ENCODE results near the gene SLC32A1.

Gene SLC32A1

DNA sequence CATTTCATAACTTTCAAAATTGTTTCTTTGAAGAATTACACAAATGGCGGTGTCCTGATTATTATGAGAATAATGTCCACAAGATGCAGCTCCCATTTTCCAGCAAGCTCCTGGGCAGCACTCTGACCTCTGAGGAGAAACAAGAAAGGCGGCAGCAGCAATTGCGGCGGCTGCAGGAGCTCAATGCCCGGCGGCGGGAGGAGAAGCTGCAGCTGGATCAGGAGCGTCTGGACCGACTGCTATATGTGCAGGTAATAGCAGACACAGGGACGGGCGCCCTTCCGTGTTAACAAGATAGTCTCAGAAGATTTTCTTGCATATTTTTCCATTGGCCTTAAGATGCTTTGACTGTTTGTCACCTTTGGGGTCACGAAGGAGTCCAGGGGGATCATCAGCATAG, 30.6 kb downstream of the SLC32A1 start:
- H3K9me3 ChIP-seq (ENCODE audit: low read depth, low read length): no peaks in the 10 kb centered on the region
- no peak for DNase-seq (ENCODE audit: low read depth, low spot score)
- no peak overlapping the region for H3K27ac ChIP-seq
- TF ChIP-seq EZH2 (IDR thresholded peaks at IDR 0.05) (no peak), POLR2AphosphoS5 (IDR thresholded peaks at IDR 0.05; ENCODE audit: borderline replicate concordance, low read depth, low read length) (no peak), FOXP2 (optimal IDR thresholded peaks at IDR 0.05; ENCODE audit: control extremely low read depth, extremely low read length, insufficient read depth) (no peak)
- H3K4me3 ChIP-seq: no peak overlapping the region
- H3K9ac ChIP-seq (ENCODE audit: insufficient read length): no peak overlapping the region
- H3K36me3 ChIP-seq (ENCODE audit: insufficient read depth, low read length): peaks cover 62% of the 10 kb centered on the region

DNA sequence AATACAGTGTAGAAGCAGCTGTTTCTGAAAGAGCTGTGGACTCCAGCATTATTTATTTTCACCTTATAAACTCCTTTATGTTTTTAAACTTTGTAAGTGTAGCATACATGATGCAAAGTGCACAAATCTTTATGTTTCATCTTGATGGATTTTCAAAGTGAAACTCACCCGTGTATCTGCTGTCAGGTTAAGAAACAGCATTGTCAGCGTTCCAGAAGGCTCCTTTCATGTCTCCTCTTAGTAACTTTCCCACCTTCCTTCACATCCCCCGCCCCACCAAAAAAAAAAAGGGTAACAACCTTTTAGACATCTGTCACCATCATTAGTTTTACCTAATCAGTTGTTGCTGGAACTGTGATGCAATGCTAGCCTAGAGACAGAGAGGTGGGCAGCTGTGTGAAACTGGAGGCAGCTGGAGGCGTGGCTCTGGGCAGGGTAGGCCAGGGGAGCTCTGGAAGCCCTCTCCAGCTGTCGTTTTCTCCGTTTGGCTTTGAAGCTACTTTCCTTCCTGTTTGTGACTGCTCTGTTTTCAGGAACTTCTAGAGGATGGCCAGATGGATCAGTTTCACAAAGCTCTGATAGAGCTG, 31.1 kb downstream of the SLC32A1 start:
- TF ChIP-seq POLR2AphosphoS5 (IDR thresholded peaks at IDR 0.05; ENCODE audit: borderline replicate concordance, low read depth, low read length) (no peak), EZH2 (IDR thresholded peaks at IDR 0.05) (no peak), FOXP2 (optimal IDR thresholded peaks at IDR 0.05; ENCODE audit: control extremely low read depth, extremely low read length, insufficient read depth) (no peak)
- peaks cover 65% of the 10 kb centered on the region for H3K36me3 ChIP-seq (ENCODE audit: insufficient read depth, low read length)

DNA sequence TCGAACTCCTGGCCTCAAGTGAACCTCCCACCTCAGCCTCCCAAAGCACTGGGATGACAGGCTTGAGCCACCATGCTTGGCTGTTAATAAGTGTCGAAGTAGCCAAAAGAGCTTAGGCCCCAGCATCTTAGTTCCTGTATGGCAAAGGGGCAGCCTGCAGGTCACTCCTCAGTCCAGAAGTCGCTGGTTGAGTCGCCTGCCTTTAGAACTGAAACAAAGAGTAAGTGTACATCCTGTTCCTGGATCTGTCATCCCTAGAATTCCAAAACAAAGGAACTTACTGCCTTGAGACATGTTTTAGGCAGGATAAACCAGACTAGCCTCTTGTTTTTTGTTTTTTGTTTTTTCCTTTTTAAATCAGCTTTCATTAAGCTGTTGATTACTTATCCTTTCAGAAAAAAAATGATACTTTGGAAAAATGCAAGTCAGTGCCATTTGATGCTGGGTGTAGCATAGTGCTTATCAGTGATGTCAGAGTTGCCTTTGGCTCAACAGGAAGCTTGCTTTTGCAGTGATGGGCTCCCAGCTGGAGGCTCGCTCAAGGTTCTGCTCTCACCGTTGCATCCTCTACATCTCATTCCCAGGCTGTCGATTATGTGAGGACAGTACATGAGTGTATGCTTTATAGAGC, 33.0 kb downstream of the SLC32A1 start:
- Histone ChIP-seq H3K9ac (ENCODE audit: insufficient read length) (no peak overlapping the region), H3K9me3 (ENCODE audit: low read depth, low read length) (no peaks in the 10 kb centered on the region), H3K4me3 (no peak overlapping the region), H3K36me3 (ENCODE audit: insufficient read depth, low read length) (peaks cover 62% of the 10 kb centered on the region), H3K27ac (no peak overlapping the region)
- no peak for TF ChIP-seq EZH2 (IDR thresholded peaks at IDR 0.05)
- no peak for TF ChIP-seq FOXP2 (optimal IDR thresholded peaks at IDR 0.05; ENCODE audit: control extremely low read depth, extremely low read length, insufficient read depth)
- no peak for TF ChIP-seq POLR2AphosphoS5 (IDR thresholded peaks at IDR 0.05; ENCODE audit: borderline replicate concordance, low read depth, low read length)
- DNase-seq (ENCODE audit: low read depth, low spot score): no peak

More for the DNA sequence above, 31.1 kb downstream of the SLC32A1 start:
- Histone ChIP-seq H3K4me3 (no peak overlapping the region), H3K9ac (ENCODE audit: insufficient read length) (no peak overlapping the region), H3K9me3 (ENCODE audit: low read depth, low read length) (no peaks in the 10 kb centered on the region), H3K27ac (no peak overlapping the region)
- DNase-seq (ENCODE audit: low read depth, low spot score): no peak

DNA sequence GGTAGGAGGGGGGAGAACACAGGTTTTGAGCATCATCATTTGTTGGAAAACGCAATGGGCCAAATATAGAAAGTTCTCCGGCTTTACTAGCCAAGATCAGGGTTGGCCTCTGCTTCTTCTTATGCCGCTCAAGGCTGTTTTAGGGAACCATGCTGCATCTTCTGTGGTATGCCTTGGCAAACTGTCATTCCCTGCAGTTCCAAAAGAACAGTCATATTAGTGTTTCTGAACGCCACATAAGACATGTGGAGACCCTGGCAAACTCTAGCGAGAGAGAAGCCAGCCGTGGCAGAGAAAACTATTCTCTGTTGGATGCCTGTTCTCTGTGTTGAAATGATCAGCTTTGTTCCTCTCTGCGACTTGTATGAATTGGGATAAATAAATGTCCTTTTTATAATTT, 34.8 kb downstream of the SLC32A1 start:
- Histone ChIP-seq H3K36me3 (ENCODE audit: insufficient read depth, low read length) (peaks cover 69% of the 10 kb centered on the region), H3K27ac (no peak overlapping the region), H3K4me3 (no peak overlapping the region), H3K9me3 (ENCODE audit: low read depth, low read length) (no peaks in the 10 kb centered on the region), H3K9ac (ENCODE audit: insufficient read length) (no peak overlapping the region)
- TF ChIP-seq POLR2AphosphoS5 (IDR thresholded peaks at IDR 0.05; ENCODE audit: borderline replicate concordance, low read depth, low read length): no peak
- no peak for TF ChIP-seq FOXP2 (optimal IDR thresholded peaks at IDR 0.05; ENCODE audit: control extremely low read depth, extremely low read length, insufficient read depth)
- no peak for TF ChIP-seq EZH2 (IDR thresholded peaks at IDR 0.05)
- DNase-seq (ENCODE audit: low read depth, low spot score): no peak

DNA sequence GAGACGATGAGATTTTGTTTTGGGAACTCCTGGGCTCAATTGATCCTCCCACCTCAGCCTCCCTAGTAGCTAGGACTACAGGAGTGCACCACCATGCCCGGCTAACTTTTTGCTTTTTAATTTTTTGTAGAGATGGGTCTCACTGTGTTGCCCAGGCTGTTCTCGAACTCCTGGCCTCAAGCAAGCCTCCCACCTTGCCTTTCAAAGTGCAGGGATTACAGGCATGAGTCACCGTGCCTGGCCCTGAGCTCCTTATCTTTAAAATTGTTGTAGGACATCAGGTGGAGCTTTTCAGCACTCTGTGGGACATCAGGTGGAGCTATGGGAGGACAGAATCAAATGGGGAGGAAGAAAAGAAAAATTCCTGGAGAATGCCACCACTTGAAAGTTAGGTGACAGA, 36.7 kb downstream of the SLC32A1 start:
- Histone ChIP-seq H3K9me3 (ENCODE audit: low read depth, low read length) (no peaks in the 10 kb centered on the region), H3K27ac (no peak overlapping the region), H3K36me3 (ENCODE audit: insufficient read depth, low read length) (peaks cover 71% of the 10 kb centered on the region), H3K9ac (ENCODE audit: insufficient read length) (no peak overlapping the region), H3K4me3 (no peak overlapping the region)
- TF ChIP-seq FOXP2 (optimal IDR thresholded peaks at IDR 0.05; ENCODE audit: control extremely low read depth, extremely low read length, insufficient read depth) (no peak), POLR2AphosphoS5 (IDR thresholded peaks at IDR 0.05; ENCODE audit: borderline replicate concordance, low read depth, low read length) (no peak), EZH2 (IDR thresholded peaks at IDR 0.05) (no peak)
- no peak for DNase-seq (ENCODE audit: low read depth, low spot score)

DNA sequence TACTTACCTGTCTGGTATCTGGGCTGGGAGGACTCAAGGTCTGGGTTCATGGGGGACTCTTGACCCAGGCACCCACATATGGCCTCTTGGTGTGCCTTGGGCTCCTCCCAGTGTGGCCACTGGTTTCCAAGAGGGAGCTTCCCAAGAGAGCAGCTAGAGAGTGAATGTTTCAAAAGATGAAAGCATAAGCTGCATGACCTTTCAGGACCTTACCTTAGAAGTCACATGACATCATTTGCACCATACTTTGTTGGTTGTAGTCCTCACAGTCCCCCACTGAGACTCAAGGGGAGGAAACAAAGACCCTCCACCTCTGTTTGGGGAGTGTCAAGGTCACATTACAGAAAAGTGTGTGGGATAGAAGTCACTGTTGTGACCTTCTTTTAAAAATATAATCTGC, 37.9 kb downstream of the SLC32A1 start:
- no peak overlapping the region for H3K27ac ChIP-seq
- no peak overlapping the region for H3K4me3 ChIP-seq
- no peak for DNase-seq (ENCODE audit: low read depth, low spot score)
- peaks cover 66% of the 10 kb centered on the region for H3K36me3 ChIP-seq (ENCODE audit: insufficient read depth, low read length)
- no peak for TF ChIP-seq POLR2AphosphoS5 (IDR thresholded peaks at IDR 0.05; ENCODE audit: borderline replicate concordance, low read depth, low read length)
- no peak for TF ChIP-seq EZH2 (IDR thresholded peaks at IDR 0.05)
- TF ChIP-seq FOXP2 (optimal IDR thresholded peaks at IDR 0.05; ENCODE audit: control extremely low read depth, extremely low read length, insufficient read depth): no peak
- no peak overlapping the region for H3K9ac ChIP-seq (ENCODE audit: insufficient read length)
- no peaks in the 10 kb centered on the region for H3K9me3 ChIP-seq (ENCODE audit: low read depth, low read length)

DNA sequence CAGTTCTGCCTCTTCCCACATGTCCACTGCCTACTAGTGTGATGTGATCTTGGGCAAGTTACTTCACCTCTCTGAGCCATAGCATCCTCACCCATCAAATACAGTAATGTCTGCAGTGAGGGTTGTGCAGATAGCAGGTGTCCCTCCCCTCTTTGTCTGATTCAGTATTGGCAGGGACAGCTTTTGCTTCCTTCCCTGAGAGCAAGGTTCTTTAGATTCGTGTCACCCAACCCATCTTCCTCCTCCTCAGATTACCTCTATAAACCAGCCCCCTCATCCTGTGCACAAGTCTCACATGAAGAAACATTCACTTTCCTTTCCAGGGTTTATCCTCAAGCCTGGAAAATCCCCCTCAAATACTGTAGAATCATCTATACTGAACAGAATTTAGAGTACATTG, 39.3 kb downstream of the SLC32A1 start:
- Histone ChIP-seq H3K9ac (ENCODE audit: insufficient read length) (no peak overlapping the region), H3K9me3 (ENCODE audit: low read depth, low read length) (no peaks in the 10 kb centered on the region), H3K36me3 (ENCODE audit: insufficient read depth, low read length) (peaks cover 66% of the 10 kb centered on the region), H3K27ac (no peak overlapping the region), H3K4me3 (no peak overlapping the region)
- DNase-seq (ENCODE audit: low read depth, low spot score): no peak
- TF ChIP-seq EZH2 (IDR thresholded peaks at IDR 0.05) (no peak), POLR2AphosphoS5 (IDR thresholded peaks at IDR 0.05; ENCODE audit: borderline replicate concordance, low read depth, low read length) (no peak), FOXP2 (optimal IDR thresholded peaks at IDR 0.05; ENCODE audit: control extremely low read depth, extremely low read length, insufficient read depth) (no peak)

DNA sequence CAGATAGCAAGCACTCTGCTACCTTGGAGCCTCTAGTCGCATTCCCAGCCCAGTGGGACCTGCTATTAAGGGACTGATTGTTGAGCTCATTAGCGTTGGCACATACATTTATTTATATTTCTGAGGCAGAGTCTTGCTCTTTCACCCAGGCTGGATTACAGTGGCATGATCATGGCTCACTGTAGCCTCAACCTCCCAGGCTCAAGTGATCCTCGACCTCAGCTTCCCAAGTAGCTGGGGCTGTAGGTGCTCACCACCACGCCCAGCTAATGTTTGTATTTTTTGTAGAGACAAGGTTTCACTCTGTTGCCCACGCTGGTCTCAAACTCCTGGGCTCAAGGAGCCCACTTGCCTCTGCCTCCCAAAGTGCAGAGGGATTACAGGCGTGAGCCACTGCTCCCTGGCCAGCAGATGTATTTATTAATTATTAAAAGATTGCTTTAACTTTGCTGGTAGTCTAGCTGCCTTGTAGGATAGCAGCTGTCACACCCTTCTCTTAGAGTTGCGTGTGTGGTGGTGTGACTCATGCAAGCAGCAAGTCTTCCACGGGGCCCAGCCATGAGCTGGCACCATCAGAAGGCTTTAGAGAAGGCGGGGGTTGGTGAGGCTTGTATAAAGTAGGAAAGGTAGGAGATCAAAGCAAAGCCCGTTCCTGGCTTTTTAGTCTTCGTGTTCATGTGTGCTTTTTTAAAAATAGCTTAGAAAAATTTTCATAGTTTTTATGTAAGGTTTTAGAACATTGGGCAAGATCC, 40.5 kb downstream of the SLC32A1 start:
- Histone ChIP-seq H3K9ac (ENCODE audit: insufficient read length) (no peak overlapping the region), H3K27ac (no peak overlapping the region), H3K36me3 (ENCODE audit: insufficient read depth, low read length) (peaks cover 57% of the 10 kb centered on the region), H3K9me3 (ENCODE audit: low read depth, low read length) (no peaks in the 10 kb centered on the region), H3K4me3 (no peak overlapping the region)
- TF ChIP-seq FOXP2 (optimal IDR thresholded peaks at IDR 0.05; ENCODE audit: control extremely low read depth, extremely low read length, insufficient read depth) (no peak), EZH2 (IDR thresholded peaks at IDR 0.05) (no peak), POLR2AphosphoS5 (IDR thresholded peaks at IDR 0.05; ENCODE audit: borderline replicate concordance, low read depth, low read length) (no peak)
- no peak for DNase-seq (ENCODE audit: low read depth, low spot score)
